AG04450 (cell line): ENCODE measurements around the gene ATP4A. TPM values are rescaled to one million over a fixed set of nuclear protein-coding genes. Genes with fewer than 3 reads are reported as not detected.

ENCODE experiments used
- CTCF ChIA-PET: fragments of 300-600, 350-600 bp; formaldehyde crosslinking; extraction: SDS; loops from one replicate; lab custom pipeline; 2022; ENCODE audit warnings: antibody characterized with exemption, inconsistent platforms; lab: Charles Lee
- POLR2A ChIA-PET: fragments of 350-600 bp; formaldehyde crosslinking; extraction: SDS; loops from one replicate; lab custom pipeline; 2021; ENCODE audit warnings: antibody characterized with exemption, inconsistent platforms; lab: Yijun Ruan, JAX
- DNase-seq: peaks from one replicate; pipeline ENCODE4 v3.0.0-alpha.2; 2011; ENCODE audit warnings: low read depth, low spot score
- H3K27ac ChIP-seq: one replicate; pipeline ENCODE4 v1.5.1; 2012; ENCODE audit warnings: low read depth, low read length, control low read depth
- H3K27me3 ChIP-seq: one replicate; pipeline ENCODE4 v1.6.0; 2012; ENCODE audit warnings: low read length; ENCODE audit not compliant: control insufficient read depth, insufficient read depth
- H3K4me3 ChIP-seq: 2 replicates; pipeline ENCODE4 v1.5.1; 2011; ENCODE audit warnings: mild to moderate bottlenecking, low read depth, low read length, control low read depth
- H3K9me3 ChIP-seq: 2 replicates; pipeline ENCODE4 v1.5.1; 2012; ENCODE audit warnings: low read length; ENCODE audit not compliant: control insufficient read depth, insufficient read depth
- CTCF ChIP-seq: IDR thresholded peaks from 2 replicates; pipeline ENCODE4 v1.5.1; 2011; ENCODE audit warnings: low read depth, low read length, control low read depth, inconsistent platforms
- polyA plus RNA-seq: library from polyadenylated mRNA; depleted of rRNA; stranded (reverse); fragments of >200 nt; gene quantifications from 2 replicates; pipeline ENCODE4 v1.2.3, GENCODE V29; 2011

ATP4A gene
- polyA plus RNA-seq, 1 experiment: not detected

DNA sequence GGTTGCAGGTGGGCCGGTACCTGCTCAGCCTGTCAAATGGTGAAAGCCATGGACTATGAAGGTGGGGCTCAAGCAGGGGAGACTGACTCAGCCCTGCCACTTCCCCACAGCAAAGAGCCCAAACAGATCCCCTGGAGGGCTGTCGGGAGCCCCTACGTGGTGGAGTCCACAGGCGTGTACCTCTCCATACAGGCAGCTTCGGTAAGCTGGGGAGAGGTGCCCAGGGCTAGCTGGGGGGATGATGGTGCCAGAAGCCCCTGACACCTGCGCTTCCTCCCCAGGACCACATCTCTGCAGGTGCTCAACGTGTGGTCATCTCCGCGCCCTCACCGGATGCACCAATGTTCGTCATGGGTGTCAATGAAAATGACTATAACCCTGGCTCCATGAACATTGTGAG lies 21.2 kb downstream of the ATP4A start:
- CTCF ChIA-PET: no interaction called here
- no peak for DNase-seq
- peaks cover 3% of the 10 kb centered on the region; the same call in 1 of the 2 replicates for H3K9me3 ChIP-seq
- no peaks in the 10 kb centered on the region for H3K27me3 ChIP-seq
- POLR2A ChIA-PET: no interaction called here
- no peak overlapping the region for H3K27ac ChIP-seq
- no peak for TF ChIP-seq CTCF
- no peak overlapping the region for H3K4me3 ChIP-seq

DNA sequence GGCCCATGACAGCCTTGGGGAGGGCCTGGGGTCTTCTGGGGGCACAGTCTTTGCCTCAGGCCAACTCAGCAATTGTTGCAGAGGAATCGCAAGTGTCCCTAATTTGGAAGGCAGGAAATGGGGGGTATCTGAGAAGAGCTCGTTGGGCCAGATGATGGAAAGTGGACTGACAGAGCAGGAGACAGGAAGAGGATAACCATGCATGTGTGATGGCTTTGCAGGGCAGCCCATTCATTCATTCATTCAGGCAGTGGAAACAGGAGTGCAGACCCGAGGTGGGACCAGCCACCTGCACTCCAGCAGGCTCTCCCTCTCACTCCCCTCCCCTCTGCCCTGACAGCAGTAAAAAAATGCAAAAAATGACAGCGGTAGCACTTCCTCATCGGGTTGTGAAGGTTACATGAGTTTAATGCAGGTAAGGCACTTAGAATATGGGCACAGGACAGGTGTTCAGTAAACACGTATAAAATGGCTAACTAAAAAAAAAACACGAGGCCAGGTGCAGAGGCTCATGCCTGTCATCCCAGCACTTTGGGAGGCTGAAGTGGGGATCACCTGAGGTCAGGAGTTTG lies 23.0 kb downstream of the ATP4A start:
- H3K27ac ChIP-seq: no peak overlapping the region
- CTCF ChIA-PET: no interaction called here
- no peak overlapping the region for H3K4me3 ChIP-seq
- peaks cover 3% of the 10 kb centered on the region; the same call in 1 of the 2 replicates for H3K9me3 ChIP-seq
- no peak for DNase-seq
- no peaks in the 10 kb centered on the region for H3K27me3 ChIP-seq
- POLR2A ChIA-PET: interaction anchor here (0.7 kb wide), 1 partner anchor 227 kb away, joined by 4 read pairs; no protein-coding TSS in a partner anchor
- no peak for TF ChIP-seq CTCF

DNA sequence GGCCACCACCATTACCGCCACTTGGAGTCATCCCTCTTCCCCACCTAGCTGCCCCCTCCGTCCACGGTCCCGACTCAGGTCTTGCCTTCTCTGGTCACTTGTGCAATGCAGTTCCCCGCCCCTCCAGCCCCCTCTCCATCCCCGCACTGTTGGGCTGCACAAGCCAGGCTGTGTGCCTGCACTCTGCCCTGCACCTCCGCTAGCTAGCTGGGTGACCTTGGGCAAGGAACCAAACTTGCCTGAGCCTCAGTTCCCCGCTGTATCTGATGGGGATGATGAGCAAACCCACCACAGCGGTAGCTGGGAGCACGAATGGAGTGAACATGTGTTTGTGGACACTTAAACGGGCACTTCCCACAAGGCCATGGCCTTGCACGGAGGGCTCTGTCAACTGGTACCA lies 23.6 kb downstream of the ATP4A start:
- ChIA-PET POLR2A (interaction anchor here (0.7 kb wide), 1 partner anchor 228 kb away, joined by 4 read pairs; no protein-coding TSS in a partner anchor), CTCF (no interaction called here)
- DNase-seq: no peak
- Histone ChIP-seq H3K27ac (no peak overlapping the region), H3K27me3 (no peaks in the 10 kb centered on the region), H3K9me3 (no peaks in the 10 kb centered on the region; the same call in 1 of the 2 replicates), H3K4me3 (no peak overlapping the region)
- TF ChIP-seq CTCF: no peak

GRCh38 chr19:35539314-35539713 lies 24.1 kb downstream of the ATP4A start:
- POLR2A ChIA-PET: no interaction called here
- no peak overlapping the region for H3K27ac ChIP-seq
- H3K9me3 ChIP-seq: no peaks in the 10 kb centered on the region; the same call in 1 of the 2 replicates
- DNase-seq: no peak
- no peak for TF ChIP-seq CTCF
- CTCF ChIA-PET: no interaction called here
- H3K4me3 ChIP-seq: no peak overlapping the region
- no peaks in the 10 kb centered on the region for H3K27me3 ChIP-seq

GRCh38 chr19:35534803-35535480 lies 28.5 kb downstream of the ATP4A start:
- POLR2A ChIA-PET: no interaction called here
- Histone ChIP-seq H3K27ac (no peak overlapping the region), H3K9me3 (peaks cover 6% of the 10 kb centered on the region; the same call in 1 of the 2 replicates), H3K27me3 (peaks cover 7% of the 10 kb centered on the region), H3K4me3 (no peak overlapping the region)
- CTCF ChIA-PET: interaction anchor here (1.0 to 1.5 kb wide), 2 partner anchors 13 to 182 kb away, joined by 3 read pairs; no protein-coding TSS in a partner anchor
- TF ChIP-seq CTCF: no peak
- no peak for DNase-seq
